RWPE2 (cell line): Measurements from ENCODE around the gene CTF1.
"Not testable (repeated sequence)": the region's sequence is repeated elsewhere in the genome, so short reads cannot be mapped to it uniquely, and the experiment has no call there.

ENCODE experiments used
- ATAC-seq: fragments of 200-7000 bp; cut with Tn5 transposase; 3 replicates; pipeline ENCODE4 v1.9.1; 2021; ENCODE audit warnings: low read depth
- DNase-seq: peaks from one replicate; pipeline ENCODE4 v3.0.0-alpha.2; 2020; ENCODE audit warnings: low spot score
- H3K27ac ChIP-seq: fragments of 450-650 bp; 2 replicates; pipeline ENCODE4 v1.5.1; 2017; ENCODE audit warnings: mild to moderate bottlenecking; ENCODE audit not compliant: poor library complexity, severe bottlenecking
- H3K27me3 ChIP-seq: fragments of 250-450 bp; sonication (Bioruptor Pico); 2 replicates; pipeline ENCODE4 v1.5.1; 2021; ENCODE audit warnings: mild to moderate bottlenecking, moderate library complexity; ENCODE audit not compliant: insufficient read depth, poor library complexity, severe bottlenecking
- H3K36me3 ChIP-seq: fragments of 250-450 bp; sonication (Bioruptor Pico); 2 replicates; pipeline ENCODE4 v1.5.1; 2020; ENCODE audit warnings: low read depth, mild to moderate bottlenecking, moderate library complexity
- H3K4me1 ChIP-seq: fragments of 250-450 bp; sonication (Bioruptor Pico); 2 replicates; pipeline ENCODE4 v1.5.1; 2021; ENCODE audit warnings: mild to moderate bottlenecking, moderate library complexity; ENCODE audit not compliant: insufficient read depth, poor library complexity, severe bottlenecking
- H3K4me3 ChIP-seq: fragments of 250-450 bp; sonication (Bioruptor Pico); 2 replicates; pipeline ENCODE4 v1.5.1; 2021; ENCODE audit warnings: mild to moderate bottlenecking, moderate library complexity; ENCODE audit not compliant: severe bottlenecking
- H3K9me3 ChIP-seq: fragments of 250-450 bp; sonication (Bioruptor Pico); 2 replicates; pipeline ENCODE4 v1.5.1; 2021; ENCODE audit warnings: mild to moderate bottlenecking, moderate library complexity; ENCODE audit not compliant: severe bottlenecking
- CTCF ChIP-seq: fragments of 450-650 bp; IDR thresholded peaks from one replicate; pipeline ENCODE4 v1.5.1; 2017; ENCODE audit warnings: mild to moderate bottlenecking, moderate library complexity; ENCODE audit not compliant: poor library complexity, severe bottlenecking

The CTF1 gene

DNA sequence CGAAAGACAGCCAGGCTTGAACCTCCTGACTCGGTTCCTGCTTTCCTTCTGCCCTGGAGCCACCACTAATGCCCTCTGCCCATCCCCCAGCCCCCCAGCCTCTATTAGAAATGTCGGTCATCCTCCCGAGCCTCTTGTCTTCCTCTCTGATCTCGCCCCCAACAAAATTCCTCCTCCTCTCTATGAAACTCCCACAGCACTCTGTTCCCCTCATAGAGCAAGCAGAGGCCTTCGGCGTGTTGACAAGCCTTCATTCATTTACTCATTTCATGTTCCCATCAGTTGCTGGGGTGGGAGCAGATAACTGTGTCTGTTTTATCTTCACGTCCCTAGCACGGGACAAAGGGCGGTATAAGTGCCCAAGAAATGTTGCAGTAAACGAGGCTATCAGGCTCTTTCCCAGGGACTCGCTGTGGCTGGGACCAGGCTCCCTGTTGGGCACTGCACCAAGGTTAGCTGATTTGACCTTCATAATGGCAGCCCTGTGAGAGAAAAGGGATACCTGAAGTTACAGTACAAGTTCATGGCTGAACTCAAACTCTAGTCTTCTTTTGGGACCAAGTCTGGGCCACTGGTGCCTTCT lies 34.7 kb downstream of the CTF1 start:
- Histone ChIP-seq H3K36me3 (peaks cover 32% of the 10 kb centered on the region), H3K27ac (no peak overlapping the region), H3K27me3 (no peaks in the 10 kb centered on the region), H3K9me3 (no peaks in the 10 kb centered on the region), H3K4me3 (no peak overlapping the region), H3K4me1 (no peaks in the 10 kb centered on the region)
- TF ChIP-seq CTCF: no peak
- ATAC-seq: no peak
- no peak for DNase-seq

GRCh38 chr16:30934827-30935557 lies 38.6 kb downstream of the CTF1 start:
- ATAC-seq (no peak; the same call in 2 of the 3 replicates), DNase-seq (no peak)
- H3K4me3 ChIP-seq: no peak overlapping the region
- H3K27me3 ChIP-seq: no peaks in the 10 kb centered on the region
- peaks cover 44% of the 10 kb centered on the region for H3K36me3 ChIP-seq
- H3K4me1 ChIP-seq: peaks cover 6% of the 10 kb centered on the region
- no peaks in the 10 kb centered on the region for H3K9me3 ChIP-seq
- TF ChIP-seq CTCF: peak; percentile 28
- H3K27ac ChIP-seq: no peak overlapping the region

DNA sequence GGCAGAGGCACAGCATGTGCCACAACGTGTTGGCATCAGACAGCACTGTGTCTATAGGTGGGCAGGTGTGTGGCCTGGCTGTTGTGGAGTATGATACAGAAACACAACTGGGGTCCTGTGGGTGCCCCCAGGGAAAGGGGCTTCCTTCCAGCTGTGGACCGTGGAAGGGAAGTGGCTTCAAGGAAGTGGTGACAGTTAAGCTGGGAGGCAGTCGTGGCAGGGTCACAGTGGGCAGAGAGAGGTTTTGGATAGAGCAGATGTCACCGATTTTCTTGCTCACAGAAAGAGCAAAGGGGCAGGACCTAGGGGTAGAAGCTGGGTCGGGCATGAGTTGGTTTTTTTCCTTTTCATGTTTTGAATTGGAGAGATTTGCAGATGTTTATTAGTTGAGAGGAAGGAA lies 41.3 kb downstream of the CTF1 start:
- no peaks in the 10 kb centered on the region for H3K9me3 ChIP-seq
- H3K36me3 ChIP-seq: peaks cover 37% of the 10 kb centered on the region
- DNase-seq: no peak
- ATAC-seq: no peak
- no peak overlapping the region for H3K27ac ChIP-seq
- H3K4me3 ChIP-seq: no peak overlapping the region
- H3K4me1 ChIP-seq: peaks cover 13% of the 10 kb centered on the region
- TF ChIP-seq CTCF: no peak
- no peaks in the 10 kb centered on the region for H3K27me3 ChIP-seq

DNA sequence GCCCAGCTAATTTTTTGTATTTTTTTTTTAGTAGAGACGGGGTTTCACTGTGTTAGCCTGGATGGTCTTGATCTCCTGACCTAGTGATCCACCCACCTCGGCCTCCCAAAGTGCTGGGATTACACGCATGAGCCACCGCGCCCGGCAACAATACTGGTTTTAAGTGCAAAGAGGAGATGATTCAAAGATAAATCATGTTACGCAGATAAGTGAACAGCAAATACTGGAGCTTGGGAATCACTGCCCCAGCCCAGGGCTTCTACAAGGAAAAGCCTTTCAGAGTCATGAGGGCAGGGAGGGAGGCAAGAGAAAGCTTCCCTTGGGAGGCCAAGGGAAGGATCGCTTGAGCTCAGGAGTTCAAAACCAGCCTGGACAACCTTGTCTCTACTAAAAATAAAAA lies 43.2 kb downstream of the CTF1 start:
- not testable (repeated sequence) for H3K27me3 ChIP-seq, ATAC-seq, H3K9me3 ChIP-seq, H3K4me3 ChIP-seq, DNase-seq
- peak overlapping the region; percentile 53 for H3K27ac ChIP-seq
- H3K36me3 ChIP-seq: peaks cover 42% of the 10 kb centered on the region
- peaks cover 13% of the 10 kb centered on the region for H3K4me1 ChIP-seq

DNA sequence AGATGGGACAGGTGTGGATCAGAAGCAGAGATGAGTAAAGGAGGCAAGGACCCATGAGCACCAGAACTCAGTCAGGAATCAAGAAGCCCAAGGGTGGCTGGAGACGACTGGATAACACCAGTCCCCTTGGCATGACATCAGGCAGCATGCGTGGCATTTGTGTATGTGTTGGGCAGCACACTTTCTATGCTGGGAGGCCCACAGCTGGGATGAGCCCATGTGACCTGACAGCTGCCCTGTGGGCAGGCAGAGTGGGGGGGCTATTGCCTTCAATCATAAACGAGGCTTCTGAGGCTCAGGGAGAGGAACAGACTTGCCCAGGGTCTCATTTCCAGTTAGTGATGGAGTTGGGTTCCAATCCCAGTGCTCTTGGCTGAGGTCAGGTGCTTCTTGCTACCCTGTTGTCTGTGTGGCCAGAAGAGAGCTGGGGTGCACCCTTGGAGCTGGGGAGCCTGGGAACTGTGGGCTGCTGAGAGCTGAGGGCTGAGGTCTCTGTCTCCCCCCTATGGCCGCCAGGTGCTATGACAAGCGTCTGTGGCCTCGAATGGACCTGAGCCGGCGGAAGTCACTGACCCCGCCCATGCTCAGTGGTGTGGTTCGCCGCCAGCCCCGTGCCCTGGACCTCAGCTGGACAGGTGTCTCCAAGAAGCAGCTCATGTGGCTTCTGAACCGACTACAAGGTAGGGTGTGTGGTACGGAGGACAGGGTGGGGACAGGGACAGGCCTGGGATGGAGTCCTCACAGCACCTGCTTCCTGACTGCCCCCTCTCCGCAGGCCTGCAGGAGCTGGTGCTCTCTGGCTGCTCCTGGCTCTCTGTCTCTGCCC lies 45.4 kb downstream of the CTF1 start:
- no peaks in the 10 kb centered on the region for H3K27me3 ChIP-seq
- peak overlapping the region; percentile 53 for H3K27ac ChIP-seq
- peaks cover 45% of the 10 kb centered on the region for H3K36me3 ChIP-seq
- no peaks in the 10 kb centered on the region for H3K9me3 ChIP-seq
- H3K4me1 ChIP-seq: peaks cover 13% of the 10 kb centered on the region
- DNase-seq (no peak), ATAC-seq (peak; percentile 89)
- no peak overlapping the region for H3K4me3 ChIP-seq
- peak; percentile 93 for TF ChIP-seq CTCF
